Measurements from ENCODE around the gene UNC119. TPM values are rescaled to one million over a fixed set of nuclear protein-coding genes. Genes with fewer than 3 reads are reported as not detected.

Gene UNC119
- total RNA-seq, 1 donor from 2014 or later: 22.2 TPM

- ATAC-seq (peak; percentile 0), DNase-seq (peak; percentile 51)
- intact Hi-C loops (cut with micrococcal nuclease): no loop called here
Observed at GRCh38 chr17:28574526-28574925, 22.1 kb upstream of the UNC119 start.

GRCh38 chr17:28573966-28574480 lies 21.6 kb upstream of the UNC119 start:
- DNase-seq (no peak), ATAC-seq (no peak)
- intact Hi-C loops (cut with micrococcal nuclease): no loop called here

GRCh38 chr17:28573521-28573920 lies 21.1 kb upstream of the UNC119 start:
- ATAC-seq (no peak), DNase-seq (no peak)
- intact Hi-C loops (cut with micrococcal nuclease): no loop called here

- intact Hi-C loops (cut with micrococcal nuclease): no loop called here
- ATAC-seq: no peak
- DNase-seq: no peak
Observed at GRCh38 chr17:28573040-28573380, 20.6 kb upstream of the UNC119 start.

- ATAC-seq (no peak), DNase-seq (peak; percentile 38)
- intact Hi-C loops (cut with micrococcal nuclease): no loop called here
Observed at GRCh38 chr17:28572259-28573039, 20.0 kb upstream of the UNC119 start.

- intact Hi-C loops (cut with micrococcal nuclease): no loop called here
- peak; percentile 89 for ATAC-seq
Observed at GRCh38 chr17:28571361-28572122, 19.1 kb upstream of the UNC119 start, which contains the start of gene PIGS. Gene PIGS (minus strand): TSS chr17:28571524. CDS start chr17:28571496, 28 bp downstream.

GRCh38 chr17:28570716-28571360 lies 18.4 kb upstream of the UNC119 start:
- DNase-seq: peak; percentile 44
- intact Hi-C loops (cut with micrococcal nuclease): no loop called here
- peak; percentile 4 for ATAC-seq

More at GRCh38 chr17:28571361-28572122, 19.1 kb upstream of the UNC119 start, which contains the start of gene PIGS:
- peak; percentile 97 for DNase-seq

- intact Hi-C loops (cut with micrococcal nuclease): no loop called here
- no peak for ATAC-seq
- no peak for DNase-seq
Observed at GRCh38 chr17:28569446-28569845, 17.0 kb upstream of the UNC119 start.

- intact Hi-C loops (cut with micrococcal nuclease): no loop called here
- no peak for DNase-seq
- no peak for ATAC-seq
Observed at GRCh38 chr17:28567604-28568003, 15.2 kb upstream of the UNC119 start.

GRCh38 chr17:28563475-28563874 lies 11.1 kb upstream of the UNC119 start:
- intact Hi-C loops (cut with micrococcal nuclease): no loop called here
- DNase-seq (no peak), ATAC-seq (no peak)

- no peak for ATAC-seq
- no peak for DNase-seq
- intact Hi-C loops (cut with micrococcal nuclease): no loop called here
Observed at GRCh38 chr17:28555022-28555421, 2.6 kb upstream of the UNC119 start.

- ATAC-seq (no peak), DNase-seq (no peak)
- intact Hi-C loops (cut with micrococcal nuclease): no loop called here
Observed at GRCh38 chr17:28554565-28554964, 2.1 kb upstream of the UNC119 start.

- DNase-seq: no peak
- intact Hi-C loops (cut with micrococcal nuclease): no loop called here
- ATAC-seq: no peak
Observed at GRCh38 chr17:28553000-28553505, 629 bp upstream of the UNC119 start.

- intact Hi-C loops (cut with micrococcal nuclease): no loop called here
- DNase-seq: no peak
- peak; percentile 25 for ATAC-seq
Observed at GRCh38 chr17:28551421-28552175, 826 bp downstream of the UNC119 start.

- no peak for ATAC-seq
- no peak for DNase-seq
- intact Hi-C loops (cut with micrococcal nuclease): no loop called here
Observed at GRCh38 chr17:28550858-28551257, 1.6 kb downstream of the UNC119 start.

GRCh38 chr17:28549236-28550132 lies 2.9 kb downstream of the UNC119 start:
- intact Hi-C loops (cut with micrococcal nuclease): no loop called here
- DNase-seq (no peak), ATAC-seq (no peak)

- ATAC-seq: no peak
- DNase-seq: no peak
- intact Hi-C loops (cut with micrococcal nuclease): no loop called here
Observed at GRCh38 chr17:28548417-28549130, 3.9 kb downstream of the UNC119 start.
